Measurements from ENCODE around the gene FMR1NB.

The FMR1NB gene

DNA sequence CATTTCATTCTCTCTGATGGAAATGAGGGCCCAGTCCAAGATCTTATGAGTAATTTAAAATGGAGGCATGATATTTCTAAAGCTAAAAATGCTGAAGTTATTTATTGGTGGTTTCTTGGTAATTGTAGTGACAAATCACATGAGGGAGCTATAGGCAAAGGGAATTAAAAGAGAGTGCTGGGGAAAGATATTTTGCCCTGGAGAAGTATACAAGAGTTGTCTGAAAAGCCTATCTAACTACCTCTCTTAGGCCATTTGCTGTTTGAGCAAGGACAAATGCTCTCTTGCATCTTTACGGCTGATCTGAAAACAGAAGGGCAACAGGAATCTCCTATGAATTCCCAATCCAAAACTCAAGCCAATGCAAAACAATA is 89.4 kb downstream of the FMR1NB start:
- DNase-seq (ENCODE audit: low read depth): no peak

Measured in activated T-cell treated with anti-CD3 and anti-CD28 coated beads for 1 hour (primary cell).